Measurements from ENCODE around the gene RTP5.

Gene RTP5

GRCh38 chr2:241858206-241859016 lies 11.1 kb upstream of the RTP5 start, which contains the start of gene PDCD1:
Gene PDCD1, minus strand, starts transcription at chr2:241858894. Its CDS starts 56 bp downstream, at chr2:241858838.
- no peak for FAIRE-seq

GRCh38 chr2:241859017-241859435 lies 10.5 kb upstream of the RTP5 start:
- FAIRE-seq: no peak

GRCh38 chr2:241859436-241860183 lies 9.9 kb upstream of the RTP5 start:
- no peak for FAIRE-seq

GRCh38 chr2:241860184-241861078 lies 9.1 kb upstream of the RTP5 start:
- no peak for FAIRE-seq

GRCh38 chr2:241861264-241861663 lies 8.3 kb upstream of the RTP5 start:
- no peak for FAIRE-seq

GRCh38 chr2:241862093-241862492 lies 7.4 kb upstream of the RTP5 start:
- FAIRE-seq: no peak

- no peak for FAIRE-seq
Observed at GRCh38 chr2:241862775-241863535, 6.6 kb upstream of the RTP5 start.

GRCh38 chr2:241863536-241863954 lies 6.0 kb upstream of the RTP5 start:
- FAIRE-seq: no peak

GRCh38 chr2:241864168-241864849 lies 5.2 kb upstream of the RTP5 start:
- FAIRE-seq: no peak

- FAIRE-seq: no peak
Observed at GRCh38 chr2:241864850-241865213, 4.7 kb upstream of the RTP5 start.

- FAIRE-seq: no peak
Observed at GRCh38 chr2:241865416-241865956, 4.0 kb upstream of the RTP5 start.

GRCh38 chr2:241865957-241866789 lies 3.4 kb upstream of the RTP5 start:
- no peak for FAIRE-seq

GRCh38 chr2:241866790-241867645 lies 2.5 kb upstream of the RTP5 start:
- no peak for FAIRE-seq

- no peak for FAIRE-seq
Observed at GRCh38 chr2:241867776-241868420, 1.6 kb upstream of the RTP5 start.

GRCh38 chr2:241868661-241869081 lies 858 bp upstream of the RTP5 start:
- no peak for FAIRE-seq

GRCh38 chr2:241870081-241870541 lies 582 bp downstream of the RTP5 start:
- FAIRE-seq: no peak

- no peak for FAIRE-seq
Observed at GRCh38 chr2:241870611-241871537, 1.3 kb downstream of the RTP5 start.
